Sigmoid colon (tissue), 3 donors: ENCODE results near the gene OR6C76.

Experiments
- CTCF ChIP-seq, 4 experiments: fragments of 450-650 bp in 3 of 4; fragments of 200-600 bp in 1 of 4; IDR thresholded peaks; one replicate each; pipeline ENCODE4 v1.5.1; 2016 to 2019; ENCODE audit warnings: antibody characterized with exemption in 4 of 4, mild to moderate bottlenecking in 3 of 4, moderate library complexity in 2 of 4
- POLR2A ChIP-seq, 2 donors: fragments of 450-650 bp; IDR thresholded peaks; one replicate each; pipeline ENCODE4 v1.6.1; 2016; ENCODE audit warnings: antibody characterized with exemption in 2 of 2, mild to moderate bottlenecking in 2 of 2, moderate library complexity in 2 of 2

GRCh38 chr12:55407866-55408265 lies 18.2 kb upstream of the OR6C76 start:
- TF ChIP-seq CTCF (IDR thresholded peaks at IDR 0.05) (no peak), POLR2A (IDR thresholded peaks at IDR 0.05) (no peak)
